ENCODE data around the gene GRIPAP1.
A peak's percentile ranks its signal among the peaks of the same experiment; 100 is the strongest.

GRIPAP1 gene

GRCh38 chrX:48957477-48957826 lies 44.6 kb downstream of the GRIPAP1 start, which contains the start of gene OTUD5:
TSS of gene OTUD5 (minus strand) at chrX:48957607. CDS start at chrX:48957570, 37 bp downstream.
- peak; percentile 82 for DNase-seq (ENCODE audit: low spot score)
- no peak for TF ChIP-seq CTCF (IDR thresholded peaks at IDR 0.05; ENCODE audit: borderline replicate concordance, control extremely low read depth, extremely low read depth, insufficient read depth, missing control alignments)
- in situ Hi-C loops (cut with MboI; ENCODE audit: low sequenced_read_pairs, unreplicated experiment), result no loop called here

- in situ Hi-C loops (cut with MboI; ENCODE audit: low sequenced_read_pairs, unreplicated experiment), result no loop called here
- TF ChIP-seq CTCF (IDR thresholded peaks at IDR 0.05; ENCODE audit: borderline replicate concordance, control extremely low read depth, extremely low read depth, insufficient read depth, missing control alignments), result no peak
- no peak for DNase-seq (ENCODE audit: low spot score)
Measured at GRCh38 chrX:48956728-48957414, 45.2 kb downstream of the GRIPAP1 start.

GRCh38 chrX:48948589-48948988 lies 53.5 kb downstream of the GRIPAP1 start:
- in situ Hi-C loops (cut with MboI; ENCODE audit: low sequenced_read_pairs, unreplicated experiment), result no loop called here
- no peak for TF ChIP-seq CTCF (IDR thresholded peaks at IDR 0.05; ENCODE audit: borderline replicate concordance, control extremely low read depth, extremely low read depth, insufficient read depth, missing control alignments)
- DNase-seq (ENCODE audit: low spot score), result no peak

- peak; percentile 61 for DNase-seq (ENCODE audit: low spot score)
- in situ Hi-C loops (cut with MboI; ENCODE audit: low sequenced_read_pairs, unreplicated experiment), result no loop called here
- peak; percentile 92 for TF ChIP-seq CTCF (IDR thresholded peaks at IDR 0.05; ENCODE audit: borderline replicate concordance, control extremely low read depth, extremely low read depth, insufficient read depth, missing control alignments)
Measured at GRCh38 chrX:48945517-48946348, 56.3 kb downstream of the GRIPAP1 start.

- no peak for TF ChIP-seq CTCF (IDR thresholded peaks at IDR 0.05; ENCODE audit: borderline replicate concordance, control extremely low read depth, extremely low read depth, insufficient read depth, missing control alignments)
- in situ Hi-C loops (cut with MboI; ENCODE audit: low sequenced_read_pairs, unreplicated experiment), result no loop called here
- no peak for DNase-seq (ENCODE audit: low spot score)
Measured at GRCh38 chrX:48942895-48943294, 59.2 kb downstream of the GRIPAP1 start.

- DNase-seq (ENCODE audit: low spot score), result no peak
- TF ChIP-seq CTCF (IDR thresholded peaks at IDR 0.05; ENCODE audit: borderline replicate concordance, control extremely low read depth, extremely low read depth, insufficient read depth, missing control alignments), result no peak
- in situ Hi-C loops (cut with MboI; ENCODE audit: low sequenced_read_pairs, unreplicated experiment), result no loop called here
Measured at GRCh38 chrX:48940404-48940955, 61.6 kb downstream of the GRIPAP1 start.
